HepG2 (cell line): ENCODE results near the gene TAP1. TPM values are rescaled to one million over a fixed set of nuclear protein-coding genes. Genes with fewer than 3 reads are reported as not detected.

ENCODE experiments used
- ATAC-seq: fragments of 200-7000 bp; cut with Tn5 transposase; 3 replicates; pipeline ENCODE4 v1.9.1; 2020; ENCODE audit warnings: mild to moderate bottlenecking, moderate library complexity
- BruUV-seq: library from RNA; stranded (reverse); fragments of 400-500 nt; replicated peaks from 2 replicates; lab custom pipeline; 2021; lab: Mats Ljungman, UMichigan
- CTCF ChIA-PET: fragments of 300-600 bp; formaldehyde crosslinking; extraction: SDS; loops from one replicate; lab custom pipeline; 2021; ENCODE audit warnings: low total read pairs, inconsistent platforms, low intra/inter-chr PET ratio; lab: Yijun Ruan, JAX
- POLR2A ChIA-PET: fragments of 350-600 bp; sonication (Branson Sonifier 250); formaldehyde crosslinking; loops from one replicate; lab custom pipeline; 2020; ENCODE audit warnings: antibody characterized with exemption, inconsistent platforms; lab: Yijun Ruan, JAX
- DNase-seq: peaks from one replicate; pipeline ENCODE4 v3.0.0-alpha.2; 2015; ENCODE audit warnings: low spot score
- FAIRE-seq: peaks from 3 replicates; lab custom pipeline; 2011; peaks lifted over from hg19 to GRCh38; lab: Jason Lieb, UNC
- H2AFZ ChIP-seq: one replicate; pipeline ENCODE4 v1.6.1; 2011; ENCODE audit warnings: low read length, inconsistent platforms
- H3K27ac ChIP-seq: fragments of 300-600 bp; 3 replicates; pipeline ENCODE4 v1.8.0; 2011; ENCODE audit warnings: mixed run types, mild to moderate bottlenecking, mixed read lengths, low read length, inconsistent platforms; ENCODE audit not compliant: insufficient read depth; ENCODE audit errors: extremely low read length
- H3K27me3 ChIP-seq, 2 experiments: fragments of 200-600 bp in 1 of 2; 2 replicates in 1 of 2; 3 replicates in 1 of 2; pipeline versions ENCODE4 v1.6.0 to v1.8.0; 2011; ENCODE audit warnings: low read length in 2 of 2, mild to moderate bottlenecking in 2 of 2, moderate library complexity in 2 of 2, inconsistent platforms in 1 of 2; ENCODE audit not compliant: insufficient read depth in 2 of 2, control insufficient read depth in 1 of 2
- H3K36me3 ChIP-seq, 2 experiments: fragments of 200-600 bp in 1 of 2; replicated peaks in 1 of 2; 2 replicates in 1 of 2; 3 replicates in 1 of 2; pipeline versions ENCODE4 v1.5.1 to v1.8.0; 2011; ENCODE audit warnings: low read length in 2 of 2, inconsistent platforms in 1 of 2; ENCODE audit not compliant: insufficient read depth in 2 of 2, control insufficient read depth in 1 of 2
- H3K4me1 ChIP-seq: 2 replicates; pipeline ENCODE4 v1.5.1; 2012; ENCODE audit warnings: low read length, inconsistent platforms; ENCODE audit not compliant: insufficient read depth
- H3K4me2 ChIP-seq: 2 replicates; pipeline ENCODE4 v1.6.0; 2011; ENCODE audit warnings: low read depth, low read length, inconsistent platforms
- H3K4me3 ChIP-seq, 3 experiments: fragments of 200-600 bp in 1 of 3; sonication (generic), shearing (Covaris generic) in 1 of 3; replicated peaks in 1 of 3; 2 replicates each; pipeline ENCODE4 v1.5.1; 2011 to 2016; ENCODE audit warnings: low read length in 3 of 3, inconsistent platforms in 2 of 3, low read depth in 2 of 3, mild to moderate bottlenecking in 2 of 3, control low read depth in 1 of 3, mixed read lengths in 1 of 3; ENCODE audit not compliant: insufficient read depth in 1 of 3
- H3K79me2 ChIP-seq: one replicate; pipeline ENCODE4 v1.6.1; 2011; ENCODE audit warnings: low read length, inconsistent platforms; ENCODE audit not compliant: insufficient read depth
- H3K9ac ChIP-seq: 2 replicates; pipeline ENCODE4 v1.6.0; 2011; ENCODE audit warnings: mild to moderate bottlenecking, low read depth, low read length, inconsistent platforms; ENCODE audit not compliant: insufficient read depth
- H3K9me3 ChIP-seq: 2 replicates; pipeline ENCODE4 v1.5.1; 2012; ENCODE audit warnings: mild to moderate bottlenecking, low read length
- H4K20me1 ChIP-seq: 2 replicates; pipeline ENCODE4 v1.6.0; 2011; ENCODE audit warnings: inconsistent platforms, mild to moderate bottlenecking, low read length, moderate library complexity; ENCODE audit not compliant: insufficient read depth
- AHR ChIP-seq: IDR thresholded peaks from 2 replicates; pipeline ENCODE4 v1.6.1; 2018; ENCODE audit warnings: missing genetic modification reagents, missing compliant biosample characterization
- CBFB ChIP-seq: sonication (generic); formaldehyde crosslinking; IDR thresholded peaks from 2 replicates; pipeline ENCODE4 v1.4.0; 2020; ENCODE audit warnings: missing genetic modification reagents
- ELF4 ChIP-seq: sonication (generic); formaldehyde crosslinking; IDR thresholded peaks from 2 replicates; pipeline ENCODE4 v1.5.0; 2020; ENCODE audit warnings: missing genetic modification reagents, mild to moderate bottlenecking, moderate library complexity, borderline replicate concordance
- HNF4A ChIP-seq: sonication (generic); formaldehyde crosslinking; IDR thresholded peaks from 2 replicates; pipeline ENCODE4 v1.4.0; 2020; ENCODE audit warnings: missing genetic modification reagents
- HOXA5 ChIP-seq: sonication (generic); formaldehyde crosslinking; IDR thresholded peaks from 2 replicates; pipeline ENCODE4 v1.4.0; 2020; ENCODE audit warnings: missing genetic modification reagents
- KAT7 ChIP-seq: IDR thresholded peaks from 2 replicates; pipeline ENCODE4 v1.6.1; 2018; ENCODE audit warnings: borderline replicate concordance, missing compliant biosample characterization
- PCBP2 ChIP-seq: fragments of 200-400 bp; formaldehyde crosslinking; optimal IDR thresholded peaks from 2 replicates; pipeline ENCODE3; 2018; ENCODE audit warnings: low read length, low read depth; ENCODE audit not compliant: poor library complexity, severe bottlenecking
- SNRNP70 ChIP-seq: fragments of 200-400 bp; formaldehyde crosslinking; IDR thresholded peaks from 2 replicates; pipeline ENCODE4 v1.6.1; 2017; ENCODE audit warnings: mild to moderate bottlenecking, low read depth, low read length, moderate library complexity
- ZMAT3 ChIP-seq: sonication (generic); formaldehyde crosslinking; conservative IDR thresholded peaks from 2 replicates; pipeline ENCODE4 v1.7.0; 2021; ENCODE audit warnings: missing genetic modification reagents
- ZNF124 ChIP-seq: sonication (generic); formaldehyde crosslinking; IDR thresholded peaks from 2 replicates; pipeline ENCODE4 v1.4.0; 2020; ENCODE audit warnings: missing genetic modification reagents
- ZNF367 ChIP-seq: sonication (generic); formaldehyde crosslinking; IDR thresholded peaks from 2 replicates; pipeline ENCODE4 v1.4.0; 2020; ENCODE audit warnings: missing genetic modification reagents, borderline replicate concordance
- ZNF512B ChIP-seq: sonication (generic); formaldehyde crosslinking; IDR thresholded peaks from 2 replicates; pipeline ENCODE4 v1.5.1; 2020; ENCODE audit warnings: missing genetic modification reagents, mild to moderate bottlenecking, borderline replicate concordance
- ZNF687 ChIP-seq: sonication (generic); formaldehyde crosslinking; IDR thresholded peaks from 2 replicates; pipeline ENCODE4 v1.5.1; 2020; ENCODE audit warnings: mild to moderate bottlenecking, missing genetic modification reagents, moderate library complexity
- ZNF740 ChIP-seq: sonication (generic); formaldehyde crosslinking; IDR thresholded peaks from 2 replicates; pipeline ENCODE4 v1.4.0; 2020; ENCODE audit warnings: missing genetic modification reagents
- ZNF891 ChIP-seq: sonication (generic); formaldehyde crosslinking; IDR thresholded peaks from 2 replicates; pipeline ENCODE4 v1.5.0; 2020; ENCODE audit warnings: mild to moderate bottlenecking, missing genetic modification reagents
- WGBS: methylation state at CpG from one replicate; pipeline ENCODE4 v1.1.6; 2017; ENCODE audit warnings: low lambda C conversion rate; 5-methylcytosine and 5-hydroxymethylcytosine counted together
- in situ Hi-C: cut with HindIII; loops from 2 replicates; pipeline ENCODE4 v1.10.0; 2017; ENCODE audit warnings: low pct_unique_long_range_greater_than_20kb; ENCODE audit not compliant: extremely low pct_ligation_motif_present
- intact Hi-C: fragments of 100-400 bp; cut with micrococcal nuclease; formaldehyde crosslinking; loops from one replicate; pipeline ENCODE4 v1.10.0; 2022; ENCODE audit not compliant: unreplicated experiment
- polyA plus RNA-seq, 8 experiments: library from polyadenylated mRNA; depleted of rRNA in 3 of 8; stranded (reverse) in 7 of 8; unstranded in 1 of 8; fragments of >200 nt; fragmentation: Illumina TruSeq in 4 of 8; extraction: Trizol in 4 of 8; gene quantifications; 2 replicates each; pipeline versions ENCODE4 v1.2.1 to v1.2.3, GENCODE V29; 2011 to 2016; ENCODE audit warnings: low read depth in 4 of 8, missing spikeins in 1 of 8, mixed read lengths in 1 of 8; ENCODE audit not compliant: insufficient read depth in 1 of 8
- total RNA-seq, 5 experiments: library from RNA; depleted of rRNA; stranded (reverse); fragments of >200 nt; fragmentation: Illumina TruSeq; extraction: Trizol; gene quantifications; 2 replicates each; pipeline ENCODE4 v1.2.3, GENCODE V29; 2016; ENCODE audit warnings: low read depth in 1 of 5

TAP1 gene
- total and polyA plus RNA-seq, 2 of the 13 experiments (the other 11 are each of a cell fraction or from before 2014, with no cell fraction given), result 31.2 to 52.2 TPM

DNA sequence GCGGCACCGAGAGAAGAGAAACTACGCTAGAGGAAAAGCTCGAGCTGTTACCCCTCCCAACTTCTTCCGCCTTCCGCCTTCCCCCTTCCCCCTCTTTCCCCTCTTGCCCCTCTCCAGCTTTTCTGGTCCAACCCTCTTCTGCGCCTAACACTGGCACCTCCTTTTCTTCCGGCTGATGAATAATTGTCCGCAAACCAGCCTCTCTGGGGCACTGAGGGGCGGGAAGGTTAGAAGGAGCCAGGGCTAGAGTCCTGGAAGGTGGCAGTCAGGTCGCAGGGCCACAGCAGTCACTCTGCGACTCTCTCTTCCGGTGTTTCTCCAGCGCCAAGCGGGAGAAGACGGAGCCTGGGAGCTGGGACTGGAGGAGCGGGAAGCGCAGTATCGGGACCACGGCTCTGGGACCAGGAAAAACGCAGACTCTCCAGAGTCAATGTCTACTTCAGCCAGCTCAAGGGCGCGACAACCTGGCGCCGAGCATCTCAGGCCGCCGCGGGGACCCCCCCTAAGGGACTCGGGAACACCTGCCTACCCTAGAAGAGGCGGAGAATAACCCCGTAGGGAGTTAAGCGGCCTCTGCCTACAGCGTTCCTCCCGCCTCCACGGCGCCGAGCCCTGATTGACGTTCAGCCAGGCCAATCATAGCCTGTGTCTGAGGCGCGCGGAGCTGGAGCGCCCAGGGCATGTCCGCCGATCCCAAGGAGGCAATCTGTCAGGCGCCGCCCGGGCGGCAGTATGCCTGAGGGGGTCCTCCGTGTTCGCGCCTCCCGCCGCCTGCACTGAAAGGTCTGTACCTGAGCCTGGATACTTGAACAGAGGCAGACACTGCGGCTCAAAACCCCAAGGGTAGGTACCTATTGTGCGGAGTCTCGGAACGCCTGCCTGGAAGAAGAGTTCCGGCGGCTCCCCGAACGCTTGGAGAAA is 40.8 kb upstream of the TAP1 start:
- ATAC-seq (peak; percentile 100), DNase-seq (peak; percentile 90), FAIRE-seq (peak; percentile 72)
- in situ Hi-C loops, result loop anchor here (5.0 kb wide), 1 partner anchor 83 kb away; no protein-coding TSS in a partner anchor
- H4K20me1 ChIP-seq, result no peaks in the 10 kb centered on the region
- H3K27ac ChIP-seq, result peak overlapping the region; percentile 64
- H3K4me1 ChIP-seq, result peaks cover 25% of the 10 kb centered on the region
- no peaks in the 10 kb centered on the region; a peak in 1 of 5 replicates for H3K27me3 ChIP-seq
- peak overlapping the region; percentile 75 for H3K9ac ChIP-seq
- 5% methylated on average over 49 of the region's 61 CpGs for WGBS
- intact Hi-C loops, result loop anchor here (5.0 kb wide), 1 partner anchor 38 kb away; no protein-coding TSS in a partner anchor
- peak overlapping the region; percentile 66 to 90 (median 74) for H3K4me3 ChIP-seq
- ChIA-PET POLR2A (interaction anchor here (0.5 to 2.8 kb wide), 21 partner anchors 9 to 766 kb away, joined by 3 to 106 read pairs (median 6); partner anchors contain the start of genes ATF6B, BRD2, HLA-DMA and PSMB9), CTCF (no interaction called here)
- H3K4me2 ChIP-seq, result peak overlapping the region; percentile 92
- peaks cover 2% of the 10 kb centered on the region for H3K79me2 ChIP-seq
- peak overlapping the region; percentile 83 for H2AFZ ChIP-seq
- H3K36me3 ChIP-seq, result no peaks in the 10 kb centered on the region
- H3K9me3 ChIP-seq, result no peaks in the 10 kb centered on the region
- BruUV-seq, result no TSS peak
- TF ChIP-seq ZNF124 (CRISPR knock-in tag) (peak; percentile 63; the same call in 1 of the 2 replicates), ZNF740 (peak; percentile 62; the same call in 1 of the 2 replicates), CBFB (CRISPR knock-in tag) (peak; percentile 57), HOXA5 (CRISPR knock-in tag) (peak; percentile 91; the same call in 1 of the 2 replicates), ZNF891 (CRISPR knock-in tag) (peak; percentile 36; the same call in 1 of the 2 replicates), ZNF687 (CRISPR knock-in tag) (peak; percentile 93), KAT7 (peak; percentile 86), ZNF512B (peak; percentile 92; the same call in 1 of the 2 replicates), ELF4 (peak; percentile 81; the same call in 1 of the 2 replicates), ZMAT3 (CRISPR knock-in tag) (no peak; the same call in 1 of the 2 replicates), AHR (CRISPR knock-in tag) (peak; percentile 64), PCBP2 (peak; percentile 81), SNRNP70 (no peak), HNF4A (CRISPR knock-in tag) (no peak), ZNF367 (CRISPR knock-in tag) (0 out of 2 replicates have a peak, but pooled peaks have one; percentile 4)
